ENCODE data around the gene ERCC1. TPM values are rescaled to one million over a fixed set of nuclear protein-coding genes. Genes with fewer than 3 reads are reported as not detected.

The ERCC1 gene
- total RNA-seq, 6 experiments from 2014 or later: 19.2 to 29.4 (median 22.6) TPM

- Histone ChIP-seq H3K4me1 (no peaks in the 10 kb centered on the region), H3K27me3 (no peaks in the 10 kb centered on the region), H3K9me3 (no peaks in the 10 kb centered on the region), H3K36me3 (no peaks in the 10 kb centered on the region), H3K4me3 (no peak overlapping the region), H3K27ac (no peak overlapping the region)
- no peak for TF ChIP-seq CTCF (IDR thresholded peaks at IDR 0.05)
- TF ChIP-seq POLR2A (IDR thresholded peaks at IDR 0.05): no peak
- intact Hi-C loops (cut with DNase I): no loop called here
- no CpG with 5 or more reads among the region's 21 CpGs for WGBS (ENCODE audit: insufficient coverage, low coverage, low lambda C conversion rate, missing lambda C conversion rate)
- ATAC-seq (peak in 1 of 4 donors; percentile 32), DNase-seq (no peak)
These were observed 31.6 kb downstream of the ERCC1 start for GRCh38 chr19:45391871-45392665.

- H3K27me3 ChIP-seq: no peaks in the 10 kb centered on the region
- no peak for DNase-seq
- no peaks in the 10 kb centered on the region for H3K36me3 ChIP-seq
- intact Hi-C loops (cut with DNase I): no loop called here
- H3K27ac ChIP-seq: no peak overlapping the region
- no peak overlapping the region for H3K4me3 ChIP-seq
- H3K4me1 ChIP-seq: no peaks in the 10 kb centered on the region
- 73% methylated on average over 2 of the region's 3 CpGs for WGBS (ENCODE audit: insufficient coverage, low coverage, low lambda C conversion rate, missing lambda C conversion rate)
- no peaks in the 10 kb centered on the region for H3K9me3 ChIP-seq
- peak in 1 of 4 donors; percentile 25 for ATAC-seq
- TF ChIP-seq POLR2A (IDR thresholded peaks at IDR 0.05): no peak
- TF ChIP-seq CTCF (IDR thresholded peaks at IDR 0.05): no peak
These were observed 32.4 kb downstream of the ERCC1 start for GRCh38 chr19:45391346-45391745.

- H3K36me3 ChIP-seq: no peaks in the 10 kb centered on the region
- 19% methylated on average over 12 of the region's 75 CpGs for WGBS (ENCODE audit: insufficient coverage, low coverage, low lambda C conversion rate, missing lambda C conversion rate)
- no peak overlapping the region for H3K27ac ChIP-seq
- no peaks in the 10 kb centered on the region for H3K9me3 ChIP-seq
- intact Hi-C loops (cut with DNase I): no loop called here
- H3K4me1 ChIP-seq: peaks cover 0 to 5% (median 0%) of the 10 kb centered on the region in 4 donors
- H3K27me3 ChIP-seq: no peaks in the 10 kb centered on the region
- TF ChIP-seq POLR2A (IDR thresholded peaks at IDR 0.05): no peak
- TF ChIP-seq CTCF (IDR thresholded peaks at IDR 0.05): no peak
- ATAC-seq: peak; percentile 28 to 62 (median 48)
- DNase-seq: no peak
- no peak overlapping the region for H3K4me3 ChIP-seq
These were observed 38.1 kb downstream of the ERCC1 start for GRCh38 chr19:45385392-45386221.

GRCh38 chr19:45382426-45382825 lies 41.3 kb downstream of the ERCC1 start:
- Histone ChIP-seq H3K36me3 (no peaks in the 10 kb centered on the region), H3K27ac (no peak overlapping the region), H3K27me3 (no peaks in the 10 kb centered on the region), H3K9me3 (no peaks in the 10 kb centered on the region), H3K4me1 (peaks cover 0 to 5% (median 0%) of the 10 kb centered on the region in 4 donors), H3K4me3 (no peak overlapping the region)
- 92% methylated on average over 22 of the region's 29 CpGs for WGBS (ENCODE audit: insufficient coverage, low coverage, low lambda C conversion rate, missing lambda C conversion rate)
- TF ChIP-seq POLR2A (IDR thresholded peaks at IDR 0.05) (no peak), CTCF (IDR thresholded peaks at IDR 0.05) (no peak)
- intact Hi-C loops (cut with DNase I): no loop called here
- ATAC-seq: no peak
- no peak for DNase-seq

All from right lobe of liver (tissue), 6 donors.